ENCODE results near the gene CGB5. TPM values are rescaled to one million over a fixed set of nuclear protein-coding genes. Genes with fewer than 3 reads are reported as not detected.

Gene CGB5
- total and polyA plus RNA-seq, 2 donors (not counting 1 experiment from before 2014, with no cell fraction given) = not detected

DNA sequence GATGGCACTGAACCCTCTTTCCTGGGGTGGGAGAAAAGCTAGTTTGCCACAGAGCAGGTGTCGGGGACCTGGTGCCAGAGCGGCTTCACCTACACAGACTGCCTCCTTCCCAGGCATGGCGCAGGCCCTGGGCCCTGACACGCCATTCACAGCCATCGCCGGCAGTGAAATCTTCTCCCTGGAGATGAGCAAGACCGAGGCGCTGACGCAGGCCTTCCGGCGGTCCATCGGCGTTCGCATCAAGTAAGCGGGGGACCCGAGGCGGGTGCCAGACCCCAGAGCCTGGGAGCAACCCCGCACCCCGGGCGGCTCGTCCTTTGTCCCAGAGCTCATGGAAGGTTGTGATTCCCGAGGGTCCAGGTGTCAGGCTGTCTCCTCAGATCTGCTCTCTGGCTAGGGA lies 36.7 kb upstream of the CGB5 start:
- ATAC-seq (ENCODE audit: low read depth) (no peak), DNase-seq (no peak)
- Histone ChIP-seq H4K20me1 (ENCODE audit: control insufficient read depth, insufficient read depth, low read length, poor library complexity, severe bottlenecking) (no peaks in the 10 kb centered on the region), H3K4me2 (replicated peaks; ENCODE audit: low read depth, low read length, poor library complexity, severe bottlenecking) (no peak overlapping the region), H3K79me2 (ENCODE audit: control insufficient read depth, insufficient read depth, low read length) (no peaks in the 10 kb centered on the region), H3K4me1 (ENCODE audit: control insufficient read depth in 2 of 2, insufficient read depth in 2 of 2, low read length in 2 of 2) (no peaks in the 10 kb centered on the region), H3K9me3 (ENCODE audit: control extremely low read depth in 1 of 3, control insufficient read depth in 2 of 3, insufficient read depth in 1 of 3, low read length in 2 of 3) (no peaks in the 10 kb centered on the region), H3K27me3 (replicated peaks in 1 of 4; ENCODE audit: control extremely low read depth in 1 of 4, control insufficient read depth in 3 of 4, insufficient read depth in 4 of 4, low read length in 3 of 4) (no peaks in the 10 kb centered on the region), H3K4me3 (ENCODE audit: control extremely low read depth in 1 of 5, extremely low read depth in 1 of 5, insufficient read depth in 1 of 5, low read depth in 2 of 5, low read length in 4 of 5) (no peak overlapping the region), H3K36me3 (replicated peaks in 1 of 2; ENCODE audit: control extremely low read depth in 1 of 2, control insufficient read depth in 1 of 2, extremely low read depth in 1 of 2, insufficient read depth in 2 of 2, low read length in 1 of 2) (peaks cover 0 to 60% of the 10 kb centered on the region in 2 experiments), H3K27ac (ENCODE audit: low read length in 2 of 2) (no peak overlapping the region), H2AFZ (ENCODE audit: insufficient read depth, low read depth, low read length, poor library complexity, severe bottlenecking) (no peak overlapping the region), H3K9ac (ENCODE audit: low read length) (no peak overlapping the region)
- POLR2A ChIA-PET = no interaction called here
- no peak overlapping the region for H3K27ac Mint-ChIP-seq
- no peak overlapping the region for H3K4me3 Mint-ChIP-seq
- 98% methylated on average over 20 of the region's 22 CpGs for whole genome bisulfite sequencing (ENCODE audit: insufficient coverage)
- no peaks in the 10 kb centered on the region for H3K9me3 Mint-ChIP-seq (ENCODE audit: insufficient read depth)
- H3K27me3 Mint-ChIP-seq = no peaks in the 10 kb centered on the region
- H3K4me1 Mint-ChIP-seq = no peaks in the 10 kb centered on the region
- intact Hi-C loops (cut with micrococcal nuclease) = no loop called here
- CTCF ChIA-PET = interaction anchor here (0.7 kb wide), 1 partner anchor 11 kb away, joined by 3 read pairs; no protein-coding TSS in a partner anchor
- TF ChIP-seq, protein P1, sequence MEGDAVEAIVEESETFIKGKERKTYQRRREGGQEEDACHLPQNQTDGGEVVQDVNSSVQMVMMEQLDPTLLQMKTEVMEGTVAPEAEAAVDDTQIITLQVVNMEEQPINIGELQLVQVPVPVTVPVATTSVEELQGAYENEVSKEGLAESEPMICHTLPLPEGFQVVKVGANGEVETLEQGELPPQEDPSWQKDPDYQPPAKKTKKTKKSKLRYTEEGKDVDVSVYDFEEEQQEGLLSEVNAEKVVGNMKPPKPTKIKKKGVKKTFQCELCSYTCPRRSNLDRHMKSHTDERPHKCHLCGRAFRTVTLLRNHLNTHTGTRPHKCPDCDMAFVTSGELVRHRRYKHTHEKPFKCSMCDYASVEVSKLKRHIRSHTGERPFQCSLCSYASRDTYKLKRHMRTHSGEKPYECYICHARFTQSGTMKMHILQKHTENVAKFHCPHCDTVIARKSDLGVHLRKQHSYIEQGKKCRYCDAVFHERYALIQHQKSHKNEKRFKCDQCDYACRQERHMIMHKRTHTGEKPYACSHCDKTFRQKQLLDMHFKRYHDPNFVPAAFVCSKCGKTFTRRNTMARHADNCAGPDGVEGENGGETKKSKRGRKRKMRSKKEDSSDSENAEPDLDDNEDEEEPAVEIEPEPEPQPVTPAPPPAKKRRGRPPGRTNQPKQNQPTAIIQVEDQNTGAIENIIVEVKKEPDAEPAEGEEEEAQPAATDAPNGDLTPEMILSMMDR (IDR thresholded peaks at IDR 0.05) = no peak
- TF ChIP-seq EZH2 (IDR thresholded peaks at IDR 0.05; ENCODE audit: borderline replicate concordance, insufficient read depth, low read depth, low read length, poor library complexity, severe bottlenecking) = no peak

DNA sequence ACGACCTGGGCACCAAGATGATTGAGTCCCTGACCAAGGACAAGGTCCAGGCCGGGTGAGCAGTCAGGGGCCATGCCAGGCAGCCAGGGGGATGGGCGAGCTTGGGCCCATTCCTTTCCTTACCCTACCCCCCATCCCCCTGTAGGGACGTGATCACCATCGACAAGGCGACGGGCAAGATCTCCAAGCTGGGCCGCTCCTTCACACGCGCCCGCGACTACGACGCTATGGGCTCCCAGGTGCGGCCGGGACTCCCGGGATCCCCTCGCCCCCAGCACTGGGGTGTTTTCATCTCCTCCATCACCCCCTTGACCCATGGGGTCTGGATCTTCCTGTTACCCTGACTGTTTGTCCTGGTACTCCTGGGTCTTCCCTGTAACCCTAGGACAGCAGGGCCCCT lies 33.8 kb upstream of the CGB5 start:
- TF ChIP-seq, protein P1 (IDR thresholded peaks at IDR 0.05) = no peak
- TF ChIP-seq EZH2 (IDR thresholded peaks at IDR 0.05; ENCODE audit: borderline replicate concordance, insufficient read depth, low read depth, low read length, poor library complexity, severe bottlenecking) = no peak
- no peak for ATAC-seq (ENCODE audit: low read depth)
- Histone ChIP-seq H3K27me3 (replicated peaks in 1 of 4; ENCODE audit: control extremely low read depth in 1 of 4, control insufficient read depth in 3 of 4, insufficient read depth in 4 of 4, low read length in 3 of 4) (no peaks in the 10 kb centered on the region), H3K79me2 (ENCODE audit: control insufficient read depth, insufficient read depth, low read length) (no peaks in the 10 kb centered on the region), H3K9me3 (ENCODE audit: control extremely low read depth in 1 of 3, control insufficient read depth in 2 of 3, insufficient read depth in 1 of 3, low read length in 2 of 3) (no peaks in the 10 kb centered on the region), H3K4me3 (ENCODE audit: control extremely low read depth in 1 of 5, extremely low read depth in 1 of 5, insufficient read depth in 1 of 5, low read depth in 2 of 5, low read length in 4 of 5) (no peak overlapping the region), H4K20me1 (ENCODE audit: control insufficient read depth, insufficient read depth, low read length, poor library complexity, severe bottlenecking) (no peaks in the 10 kb centered on the region), H3K27ac (ENCODE audit: low read length in 2 of 2) (no peak overlapping the region), H2AFZ (ENCODE audit: insufficient read depth, low read depth, low read length, poor library complexity, severe bottlenecking) (no peak overlapping the region), H3K36me3 (replicated peaks in 1 of 2; ENCODE audit: control extremely low read depth in 1 of 2, control insufficient read depth in 1 of 2, extremely low read depth in 1 of 2, insufficient read depth in 2 of 2, low read length in 1 of 2) (peaks cover 0 to 54% of the 10 kb centered on the region in 2 experiments), H3K4me2 (replicated peaks; ENCODE audit: low read depth, low read length, poor library complexity, severe bottlenecking) (no peak overlapping the region), H3K4me1 (ENCODE audit: control insufficient read depth in 2 of 2, insufficient read depth in 2 of 2, low read length in 2 of 2) (no peaks in the 10 kb centered on the region), H3K9ac (ENCODE audit: low read length) (no peak overlapping the region)
- H3K4me3 Mint-ChIP-seq = no peak overlapping the region
- no peaks in the 10 kb centered on the region for H3K27me3 Mint-ChIP-seq
- DNase-seq = no peak
- H3K27ac Mint-ChIP-seq = no peak overlapping the region
- CTCF ChIA-PET = interaction anchor here (2.7 kb wide), 1 partner anchor 10 kb away, joined by 10 read pairs; no protein-coding TSS in a partner anchor
- WGBS (ENCODE audit: insufficient coverage) = 97% methylated on average over 18 of the region's 18 CpGs
- intact Hi-C loops (cut with micrococcal nuclease) = no loop called here
- POLR2A ChIA-PET = no interaction called here
- H3K4me1 Mint-ChIP-seq = no peaks in the 10 kb centered on the region
- H3K9me3 Mint-ChIP-seq (ENCODE audit: insufficient read depth) = no peaks in the 10 kb centered on the region
